HG02981 (cell line): Measurements from ENCODE around the gene RBM10.

Experiments
- ATAC-seq: cut with Tn5 transposase; IDR thresholded peaks from one replicate; pipeline ENCODE4 v1.9.1; 2021; ENCODE audit warnings: mild to moderate bottlenecking, moderate library complexity; ENCODE audit not compliant: unreplicated experiment

The RBM10 gene

GRCh38 chrX:47216393-47216925 is 71.4 kb downstream of the RBM10 start:
- no peak for ATAC-seq

GRCh38 chrX:47217121-47217851 is 72.3 kb downstream of the RBM10 start:
- ATAC-seq: no peak

GRCh38 chrX:47217852-47218279 is 72.8 kb downstream of the RBM10 start:
- peak; percentile 85 for ATAC-seq

GRCh38 chrX:47218280-47218919 is 73.4 kb downstream of the RBM10 start, which contains the start of gene CDK16:
TSS of gene CDK16 (plus strand) at chrX:47218681. CDS start at chrX:47223558, 4,877 bp downstream.
- peak; percentile 26 for ATAC-seq

GRCh38 chrX:47218920-47219815 is 74.1 kb downstream of the RBM10 start:
- no peak for ATAC-seq

GRCh38 chrX:47221756-47222155 is 76.7 kb downstream of the RBM10 start:
- no peak for ATAC-seq

- ATAC-seq: no peak
These were observed 77.8 kb downstream of the RBM10 start for GRCh38 chrX:47222751-47223350.

- ATAC-seq: no peak
These were observed 78.6 kb downstream of the RBM10 start for GRCh38 chrX:47223476-47224250.

- no peak for ATAC-seq
These were observed 79.4 kb downstream of the RBM10 start for GRCh38 chrX:47224266-47224895.

- no peak for ATAC-seq
These were observed 79.9 kb downstream of the RBM10 start for GRCh38 chrX:47224896-47225290.

GRCh38 chrX:47226071-47226470 is 81.0 kb downstream of the RBM10 start:
- no peak for ATAC-seq

GRCh38 chrX:47226531-47227333 is 81.7 kb downstream of the RBM10 start:
- no peak for ATAC-seq

- no peak for ATAC-seq
These were observed 82.2 kb downstream of the RBM10 start for GRCh38 chrX:47227334-47227583.

GRCh38 chrX:47228550-47229270 is 83.7 kb downstream of the RBM10 start:
- no peak for ATAC-seq

- ATAC-seq: no peak
These were observed 84.4 kb downstream of the RBM10 start for GRCh38 chrX:47229427-47229826.

GRCh38 chrX:47230136-47230868 is 85.3 kb downstream of the RBM10 start:
- ATAC-seq: no peak

GRCh38 chrX:47231167-47231566 is 86.1 kb downstream of the RBM10 start:
- ATAC-seq: no peak
